ENCODE data around the gene PAX4.

GRCh38 chr7:127616724-127617123, 1.2 kb downstream of the PAX4 start:
- TF ChIP-seq POLR2AphosphoS5 (IDR thresholded peaks at IDR 0.05) (no peak), CTCF (IDR thresholded peaks at IDR 0.05) (no peak)
